Glomerular visceral epithelial cell (primary cell): ENCODE data around the gene CDKN2C.
"Not testable (repeated sequence)": the region's sequence is repeated elsewhere in the genome, so short reads cannot be mapped to it uniquely, and the experiment has no call there.

Experiments used
- DNase-seq: peaks from one replicate; pipeline ENCODE4 v3.0.0-alpha.2; 2016; ENCODE audit errors: extremely low spot score

CDKN2C gene

GRCh38 chr1:50969611-50970508 lies at the start of gene CDKN2C:
Gene CDKN2C (plus strand): TSS chr1:50970245. CDS start chr1:50970369, 124 bp downstream.
- peak; percentile 90 for DNase-seq

DNA sequence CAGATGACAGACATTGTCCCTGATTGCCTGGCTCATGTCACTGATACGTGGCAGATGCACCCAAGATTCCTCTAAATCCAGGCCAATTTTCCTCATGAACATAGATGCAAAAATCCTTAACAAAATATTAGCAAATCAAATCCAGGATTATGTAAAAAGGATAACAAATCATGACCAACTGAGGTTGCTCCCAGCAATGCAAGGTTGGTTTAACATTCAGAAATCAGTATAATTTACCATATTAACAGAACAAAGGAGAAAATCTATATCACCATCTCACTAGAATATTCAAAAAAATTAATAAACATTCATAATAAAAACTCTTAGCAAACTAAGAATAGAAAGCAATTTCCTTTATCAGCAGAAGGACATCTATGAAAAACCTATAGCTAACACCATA lies 49.6 kb upstream of the CDKN2C start:
- no peak for DNase-seq

DNA sequence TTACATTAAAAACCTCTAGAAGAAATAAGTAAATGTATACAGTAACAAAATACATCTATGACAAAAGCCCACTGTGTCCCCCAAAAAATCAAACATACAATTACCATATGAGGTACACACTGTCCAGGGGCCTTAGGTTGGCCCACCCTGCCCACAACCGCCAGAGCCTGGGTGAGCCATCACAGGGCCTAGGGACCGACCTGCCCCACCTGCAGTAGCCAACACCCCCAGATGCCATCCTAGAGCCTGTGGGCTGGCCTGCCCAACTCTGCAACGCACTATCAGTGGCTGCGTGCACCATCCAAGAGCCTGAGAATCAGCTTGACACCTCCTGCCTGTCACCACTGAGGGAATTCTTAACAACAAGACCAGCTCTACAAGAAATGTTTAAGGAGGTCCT lies 49.0 kb upstream of the CDKN2C start:
- DNase-seq, result no peak

- no peak for DNase-seq
These were observed 46.5 kb upstream of the CDKN2C start for GRCh38 chr1:50923564-50923963.

GRCh38 chr1:50929376-50929958 lies 40.6 kb upstream of the CDKN2C start:
- DNase-seq, result peak; percentile 19

- no peak for DNase-seq
These were observed 39.9 kb upstream of the CDKN2C start for GRCh38 chr1:50930193-50930592.

DNA sequence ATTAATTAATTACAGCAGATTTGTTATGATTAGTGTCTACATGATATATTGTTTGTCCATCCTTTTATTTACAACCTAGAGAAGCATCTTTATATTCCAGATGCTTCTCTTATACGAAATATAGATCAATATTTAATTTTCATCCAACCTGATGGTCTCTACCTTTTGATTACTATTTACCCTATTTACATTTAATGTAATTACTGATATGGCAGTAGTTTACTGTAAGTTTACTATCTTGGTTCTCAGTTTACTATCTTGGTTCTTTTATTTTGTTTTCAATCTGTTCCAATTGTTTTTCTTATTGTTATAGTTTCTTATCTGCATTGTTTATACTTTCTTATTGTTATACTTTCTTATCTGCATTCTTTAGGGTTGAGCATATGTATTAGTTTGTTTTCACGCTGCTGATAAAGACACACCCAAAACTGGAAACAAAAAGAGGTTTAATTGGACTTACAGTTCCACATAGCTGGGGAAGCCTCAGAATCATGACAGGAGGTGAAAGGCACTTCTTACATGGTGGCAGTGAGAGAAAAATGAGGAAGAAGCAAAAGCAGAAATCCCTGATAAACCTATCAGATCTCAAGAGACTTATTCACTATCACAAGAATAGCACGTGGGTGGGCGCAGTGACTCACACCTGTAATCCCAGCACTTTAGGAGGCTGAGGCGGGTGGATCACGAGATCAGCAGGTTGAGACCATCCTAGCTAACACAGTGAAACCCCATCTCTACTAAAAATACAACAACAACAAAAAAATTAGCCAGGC lies 38.9 kb upstream of the CDKN2C start:
- DNase-seq, result no peak

DNA sequence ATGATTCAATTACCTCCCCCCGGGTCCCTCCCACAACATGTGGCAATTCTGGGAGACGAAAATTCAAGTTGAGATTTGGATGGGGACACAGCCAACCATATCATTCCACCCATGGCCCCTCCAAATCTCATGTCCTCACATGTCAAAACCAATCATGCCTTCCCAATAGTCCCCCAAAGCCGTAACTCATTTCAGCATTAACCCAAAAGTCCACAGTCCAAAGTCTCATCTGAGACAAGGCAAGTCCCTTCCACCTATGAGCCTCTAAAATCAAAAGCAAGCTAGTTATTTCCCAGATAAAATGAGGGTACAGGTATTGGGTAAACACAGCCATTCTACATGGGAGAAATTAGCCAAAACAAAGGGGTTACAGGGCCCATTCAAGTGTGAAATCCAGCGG lies 38.0 kb upstream of the CDKN2C start:
- DNase-seq, result not testable (repeated sequence)

GRCh38 chr1:50933770-50934169 lies 36.3 kb upstream of the CDKN2C start:
- DNase-seq, result not testable (repeated sequence)

GRCh38 chr1:50934838-50935237 lies 35.2 kb upstream of the CDKN2C start:
- DNase-seq, result no peak

- DNase-seq, result not testable (repeated sequence)
These were observed 34.8 kb upstream of the CDKN2C start for GRCh38 chr1:50935276-50935675.

DNA sequence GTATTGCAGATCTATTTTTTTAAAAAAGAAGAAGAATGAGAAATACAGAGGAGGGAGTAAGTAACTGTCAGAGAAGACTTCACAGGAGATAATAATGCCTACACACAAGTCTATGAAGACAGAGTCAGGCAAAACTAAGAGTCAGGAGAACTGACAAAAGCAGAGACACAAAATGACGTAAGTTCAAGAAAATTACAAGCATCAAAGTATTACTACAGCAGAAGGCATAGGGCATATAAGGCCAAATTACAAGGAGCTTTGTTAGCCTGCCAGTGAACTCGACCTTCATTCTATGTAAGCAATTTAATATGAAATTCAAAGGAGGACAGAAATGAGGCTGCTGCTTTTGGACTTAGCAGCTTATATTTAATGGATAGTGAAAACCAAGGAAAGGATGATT lies 33.7 kb upstream of the CDKN2C start:
- no peak for DNase-seq

DNA sequence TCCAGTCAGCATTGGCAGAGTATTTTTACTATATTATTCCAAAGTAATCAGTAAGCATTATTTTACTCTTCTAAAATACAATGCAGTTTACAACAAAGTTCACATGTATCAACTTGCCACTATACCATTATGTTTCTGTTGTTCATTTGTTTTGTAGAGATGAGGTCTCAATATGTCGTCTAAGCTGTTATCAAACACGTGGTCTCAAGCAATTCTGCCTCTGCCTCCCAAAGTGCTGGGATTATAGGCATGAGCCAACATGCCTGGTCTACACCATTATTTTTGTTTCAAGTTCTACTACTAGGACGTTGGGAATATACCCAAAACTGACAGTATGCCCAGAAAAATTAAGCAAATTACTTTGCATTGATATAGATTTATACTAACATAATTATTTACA lies 29.8 kb upstream of the CDKN2C start:
- no peak for DNase-seq

- DNase-seq, result no peak
These were observed 27.7 kb upstream of the CDKN2C start for GRCh38 chr1:50942334-50942733.

DNA sequence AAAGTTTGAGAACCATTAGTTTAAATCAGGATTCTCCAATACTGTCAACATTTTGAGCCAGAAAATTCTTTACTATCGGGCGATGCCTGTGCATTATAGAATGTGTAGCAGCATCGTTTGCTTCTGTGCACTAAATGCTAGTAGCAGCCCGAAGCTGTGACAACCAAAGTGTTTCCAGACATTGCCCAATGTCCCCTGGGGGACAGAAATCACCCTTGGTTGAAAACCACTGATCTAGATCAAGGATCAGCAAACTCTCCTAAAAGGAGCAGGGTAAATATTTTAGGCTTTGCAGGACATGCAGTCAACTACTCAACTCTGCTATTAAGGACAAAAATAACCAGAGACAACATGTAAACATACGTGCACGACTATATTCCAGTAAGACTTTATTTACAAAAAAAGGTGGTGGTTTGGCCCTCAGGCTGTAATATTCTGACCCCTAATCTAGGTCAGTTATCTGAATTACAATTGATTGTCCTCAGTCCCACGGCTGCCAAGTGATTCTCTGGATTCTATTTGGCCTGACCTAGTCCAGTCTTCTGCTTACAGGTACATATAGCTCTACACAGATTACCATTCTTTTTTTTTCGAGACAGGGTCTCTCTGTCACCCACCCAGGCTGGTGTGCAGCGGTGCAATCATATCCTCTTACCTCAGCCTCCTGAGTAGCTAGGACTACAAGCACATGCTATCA lies 20.6 kb upstream of the CDKN2C start:
- no peak for DNase-seq

DNA sequence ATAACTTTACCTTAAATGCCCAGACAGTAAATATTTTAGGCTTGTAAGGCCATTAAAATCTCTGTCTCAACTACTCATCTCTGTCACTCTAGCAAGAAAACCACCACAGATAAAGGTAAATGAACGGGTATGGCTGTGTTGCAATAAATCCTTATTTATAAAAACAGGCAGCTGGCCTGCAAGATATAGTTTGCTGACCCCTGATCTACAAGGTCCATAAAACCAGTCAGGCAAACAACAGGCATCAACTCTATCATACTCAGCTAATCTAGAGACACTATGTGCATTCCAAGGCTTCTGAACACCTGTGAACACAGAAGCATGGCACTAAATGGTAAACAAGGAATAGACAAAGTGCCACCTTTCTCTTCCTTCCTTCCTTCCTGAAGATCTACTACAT lies 19.6 kb upstream of the CDKN2C start:
- no peak for DNase-seq

GRCh38 chr1:50952566-50952965 lies 17.5 kb upstream of the CDKN2C start:
- DNase-seq, result not testable (repeated sequence)

DNA sequence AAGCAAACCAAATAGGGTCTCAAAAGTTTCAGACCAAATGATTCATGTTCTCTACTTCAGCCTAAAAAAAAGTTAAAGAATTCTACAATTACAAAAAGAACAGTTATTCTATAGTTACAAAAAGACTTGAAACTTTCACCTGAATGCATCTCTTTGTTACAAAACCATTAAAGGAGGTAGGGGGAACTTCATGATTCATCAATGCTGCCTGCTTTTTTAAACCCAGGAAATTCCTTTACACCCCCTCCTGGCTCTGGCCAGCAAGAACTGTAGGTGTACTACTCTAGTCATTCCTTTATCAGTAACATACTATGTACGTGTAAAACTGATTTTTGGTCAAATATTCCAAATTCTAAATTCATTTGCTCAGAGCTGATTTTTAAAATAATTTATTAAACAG lies 14.9 kb upstream of the CDKN2C start:
- no peak for DNase-seq

DNA sequence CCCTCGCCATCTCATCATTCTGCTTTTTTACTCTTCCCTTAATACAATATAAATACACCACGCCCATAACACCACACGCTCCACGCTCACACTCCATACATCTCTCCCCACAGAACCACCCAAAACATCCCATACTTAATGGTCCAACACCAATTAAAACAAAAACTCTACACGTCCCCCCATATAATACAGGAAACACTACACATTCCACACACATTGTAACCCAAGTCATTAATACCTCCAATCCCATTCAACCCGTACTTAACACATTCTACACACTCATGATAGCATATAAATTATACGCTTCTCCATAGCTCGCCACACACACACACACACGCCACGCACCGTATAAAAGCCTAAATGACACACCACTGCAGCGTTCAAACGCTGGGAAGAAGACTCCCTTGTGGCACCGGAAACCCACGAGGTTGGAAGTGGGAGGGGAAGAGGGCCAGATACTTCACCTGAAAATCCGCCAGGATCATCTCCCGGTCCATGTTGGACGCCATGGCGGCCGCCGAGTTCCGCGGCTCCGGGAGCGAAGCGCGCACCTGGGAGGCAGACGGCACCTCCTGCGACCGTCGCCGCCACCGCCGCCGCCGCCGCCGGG lies 10.6 kb upstream of the CDKN2C start:
- peak; percentile 58 for DNase-seq

- peak; percentile 97 for DNase-seq
These were observed 9.9 kb upstream of the CDKN2C start, which contains the start of gene FAF1 for GRCh38 chr1:50959913-50960844. Gene FAF1 (minus strand): TSS chr1:50960267. CDS start chr1:50959811, 456 bp downstream.
